GM18873 (cell line): ENCODE data around the gene AATK.

Experiments used
- ATAC-seq: cut with Tn5 transposase; IDR thresholded peaks from one replicate; pipeline ENCODE4 v1.9.1; 2021; ENCODE audit warnings: mild to moderate bottlenecking, moderate library complexity, moderate number of reproducible peaks; ENCODE audit not compliant: unreplicated experiment, low FRiP score

The AATK gene

GRCh38 chr17:81166033-81166492, at the start of gene AATK:
TSS of gene AATK (minus strand) at chr17:81166221. CDS start at chr17:81165992, 229 bp downstream.
- ATAC-seq, result no peak

- ATAC-seq, result no peak
These were observed 48.0 kb upstream of the AATK start for GRCh38 chr17:81213978-81214377.

GRCh38 chr17:81212365-81212764, 46.3 kb upstream of the AATK start:
- ATAC-seq, result no peak

- no peak for ATAC-seq
These were observed 44.8 kb upstream of the AATK start for GRCh38 chr17:81210868-81211267.

- no peak for ATAC-seq
These were observed 44.4 kb upstream of the AATK start for GRCh38 chr17:81210466-81210865.

- no peak for ATAC-seq
These were observed 43.1 kb upstream of the AATK start for GRCh38 chr17:81209141-81209540.

- ATAC-seq, result no peak
These were observed 42.6 kb upstream of the AATK start for GRCh38 chr17:81208651-81209050.

GRCh38 chr17:81207610-81208581, 41.9 kb upstream of the AATK start:
- ATAC-seq, result no peak

- ATAC-seq, result no peak
These were observed 40.6 kb upstream of the AATK start for GRCh38 chr17:81206657-81207056.

GRCh38 chr17:81206166-81206565, 40.1 kb upstream of the AATK start:
- no peak for ATAC-seq

- no peak for ATAC-seq
These were observed 38.6 kb upstream of the AATK start for GRCh38 chr17:81204578-81204977.

GRCh38 chr17:81203136-81203535, 37.1 kb upstream of the AATK start:
- no peak for ATAC-seq

GRCh38 chr17:81202318-81202717, 36.3 kb upstream of the AATK start:
- ATAC-seq, result no peak

- no peak for ATAC-seq
These were observed 34.9 kb upstream of the AATK start for GRCh38 chr17:81200695-81201580.

- no peak for ATAC-seq
These were observed 34.2 kb upstream of the AATK start for GRCh38 chr17:81200201-81200600.

- ATAC-seq, result no peak
These were observed 33.4 kb upstream of the AATK start for GRCh38 chr17:81199482-81199830.

GRCh38 chr17:81198826-81199481, 32.9 kb upstream of the AATK start:
- no peak for ATAC-seq

- no peak for ATAC-seq
These were observed 31.9 kb upstream of the AATK start for GRCh38 chr17:81197831-81198490.

- ATAC-seq, result no peak
These were observed 31.4 kb upstream of the AATK start for GRCh38 chr17:81197409-81197795.
